GM12865 (cell line): ENCODE data around the gene FAM9C.
A peak's percentile ranks its signal among the peaks of the same experiment; 100 is the strongest.

ENCODE experiments used
- DNase-seq: peaks from one replicate; pipeline ENCODE4 v3.0.0; 2010; ENCODE audit warnings: low read depth
- H3K4me3 ChIP-seq: 2 replicates; pipeline ENCODE4 v1.5.1; 2011; ENCODE audit warnings: mild to moderate bottlenecking, low read depth, low read length, control low read depth
- CTCF ChIP-seq: IDR thresholded peaks from 2 replicates; pipeline ENCODE4 v1.5.1; 2011; ENCODE audit warnings: low read length, control low read depth, low read depth, inconsistent platforms; ENCODE audit not compliant: insufficient read depth; ENCODE audit errors: missing control alignments

The FAM9C gene

GRCh38 chrX:13059637-13060499 is 15.4 kb upstream of the FAM9C start:
- TF ChIP-seq CTCF, result no peak
- no peak for DNase-seq
- no peak overlapping the region for H3K4me3 ChIP-seq

GRCh38 chrX:13055486-13055885 is 11.1 kb upstream of the FAM9C start:
- peak; percentile 67 for DNase-seq
- TF ChIP-seq CTCF, result no peak
- H3K4me3 ChIP-seq, result no peak overlapping the region

GRCh38 chrX:13053171-13053570 is 8.8 kb upstream of the FAM9C start:
- H3K4me3 ChIP-seq, result no peak overlapping the region
- no peak for TF ChIP-seq CTCF
- peak; percentile 66 for DNase-seq

- no peak for TF ChIP-seq CTCF
- no peak overlapping the region for H3K4me3 ChIP-seq
- peak; percentile 70 for DNase-seq
These were observed 7.2 kb upstream of the FAM9C start for GRCh38 chrX:13051529-13052172.

GRCh38 chrX:13051167-13051528 is 6.7 kb upstream of the FAM9C start:
- no peak for TF ChIP-seq CTCF
- DNase-seq, result no peak
- H3K4me3 ChIP-seq, result no peak overlapping the region

GRCh38 chrX:13050151-13050550 is 5.7 kb upstream of the FAM9C start:
- H3K4me3 ChIP-seq, result no peak overlapping the region
- no peak for DNase-seq
- no peak for TF ChIP-seq CTCF
